Measurements from ENCODE around the gene GPS2.
"Not testable (repeated sequence)": the region's sequence is repeated elsewhere in the genome, so short reads cannot be mapped to it uniquely, and the experiment has no call there.

The GPS2 gene

DNA sequence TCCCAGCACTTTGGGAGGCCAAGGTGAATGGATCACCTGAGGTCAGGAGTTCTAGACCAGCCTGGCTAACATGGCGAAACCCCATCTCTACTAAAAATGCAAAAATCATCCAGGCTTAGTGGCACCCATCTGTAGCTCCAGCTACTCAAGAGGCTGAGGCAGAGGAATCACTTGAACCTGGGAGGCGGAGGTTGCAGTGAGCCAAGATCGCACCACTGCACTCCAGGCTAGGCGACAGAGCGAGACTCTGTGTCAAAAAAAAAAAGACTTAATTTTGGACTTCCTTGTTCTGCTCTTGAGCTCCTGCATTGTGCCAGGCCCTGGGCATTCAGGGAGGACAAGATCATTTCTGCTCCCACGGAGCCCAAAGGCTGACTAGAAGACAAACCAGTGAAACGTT, 22.4 kb upstream of the GPS2 start:
- DNase-seq (ENCODE audit: low read depth) = not testable (repeated sequence)

DNA sequence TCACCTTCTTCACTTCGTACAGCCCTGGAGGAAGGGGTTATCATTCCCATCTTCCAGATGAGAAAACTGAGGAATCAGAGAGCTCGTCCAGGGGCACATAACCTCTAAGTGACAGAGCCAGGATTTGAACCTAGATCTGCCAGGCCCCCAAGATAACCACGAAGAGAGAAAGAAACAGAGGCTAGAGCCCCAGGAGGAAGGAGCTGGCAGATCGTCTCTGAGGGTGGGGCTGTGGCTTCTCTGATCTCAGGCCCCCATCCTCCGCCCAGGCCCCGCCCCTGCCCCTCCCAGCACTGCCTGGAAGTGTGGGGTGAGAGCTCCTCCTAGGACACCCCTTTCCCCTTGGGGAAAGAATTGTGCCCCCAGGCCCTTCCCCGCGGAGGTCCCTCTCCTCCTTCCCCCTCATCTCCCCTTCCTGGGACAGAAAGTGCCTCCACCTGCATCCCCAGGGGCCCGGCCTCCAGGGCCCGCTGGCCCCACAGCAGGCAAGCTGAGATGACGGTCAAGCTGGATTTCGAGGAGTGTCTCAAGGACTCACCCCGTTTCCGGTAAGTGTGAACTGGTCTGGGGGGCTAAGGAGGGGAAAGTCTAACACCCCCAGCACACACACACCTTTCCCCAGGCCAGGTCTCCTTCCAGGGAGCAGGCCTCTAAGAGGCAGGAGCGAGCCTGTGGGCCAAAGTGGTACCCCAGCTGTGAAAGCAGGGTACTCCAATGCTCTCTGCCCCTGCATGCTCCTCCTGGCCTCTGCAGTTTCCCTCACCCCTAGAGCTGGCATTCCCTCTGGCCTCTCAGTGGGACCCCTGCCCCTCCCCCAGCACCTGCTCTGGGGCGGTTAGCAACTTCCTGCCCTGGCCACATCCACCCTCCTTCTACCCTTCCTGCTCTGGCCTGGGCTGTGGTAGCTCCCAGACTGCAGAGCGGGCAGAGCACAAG, 21.3 kb upstream of the GPS2 start, which contains the start of gene ACAP1:
Gene ACAP1 (plus strand): TSS at position 290 of the 936 bp plus-strand sequence. CDS start 206 bp downstream, at position 496.
- no peak for DNase-seq (ENCODE audit: low read depth)

- not testable (repeated sequence) for DNase-seq (ENCODE audit: low read depth)
These were observed 20.6 kb upstream of the GPS2 start for GRCh38 chr17:7335765-7336164.

- no peak for DNase-seq (ENCODE audit: low read depth)
These were observed 19.9 kb upstream of the GPS2 start for GRCh38 chr17:7334938-7335538.

DNA sequence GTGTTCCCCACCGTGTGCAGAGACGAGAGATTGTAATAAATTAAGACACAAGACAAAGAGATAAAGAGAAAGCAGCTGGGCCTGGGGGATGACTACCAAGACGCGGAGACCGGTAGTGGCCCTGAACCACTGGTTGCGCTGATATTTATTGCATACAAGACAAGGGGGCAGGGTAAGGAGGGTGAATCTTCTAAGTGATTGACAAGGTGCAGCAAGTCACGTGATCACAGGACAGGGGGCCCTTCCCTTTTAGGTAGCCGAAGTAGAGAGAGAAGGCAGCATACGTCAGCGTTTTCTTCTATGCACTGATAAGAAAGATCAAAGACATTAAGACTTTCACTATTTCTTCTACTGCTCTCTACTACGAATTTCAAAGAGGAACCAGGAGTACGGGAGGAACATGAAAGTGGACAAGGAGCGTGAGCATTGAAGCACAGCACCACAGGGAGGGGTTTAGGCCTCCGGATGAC, 17.5 kb upstream of the GPS2 start:
- not testable (repeated sequence) for DNase-seq (ENCODE audit: low read depth)

GRCh38 chr17:7332111-7332510, 17.0 kb upstream of the GPS2 start:
- no peak for DNase-seq (ENCODE audit: low read depth)

- DNase-seq (ENCODE audit: low read depth) = no peak
These were observed 15.5 kb upstream of the GPS2 start for GRCh38 chr17:7330638-7331015.

DNA sequence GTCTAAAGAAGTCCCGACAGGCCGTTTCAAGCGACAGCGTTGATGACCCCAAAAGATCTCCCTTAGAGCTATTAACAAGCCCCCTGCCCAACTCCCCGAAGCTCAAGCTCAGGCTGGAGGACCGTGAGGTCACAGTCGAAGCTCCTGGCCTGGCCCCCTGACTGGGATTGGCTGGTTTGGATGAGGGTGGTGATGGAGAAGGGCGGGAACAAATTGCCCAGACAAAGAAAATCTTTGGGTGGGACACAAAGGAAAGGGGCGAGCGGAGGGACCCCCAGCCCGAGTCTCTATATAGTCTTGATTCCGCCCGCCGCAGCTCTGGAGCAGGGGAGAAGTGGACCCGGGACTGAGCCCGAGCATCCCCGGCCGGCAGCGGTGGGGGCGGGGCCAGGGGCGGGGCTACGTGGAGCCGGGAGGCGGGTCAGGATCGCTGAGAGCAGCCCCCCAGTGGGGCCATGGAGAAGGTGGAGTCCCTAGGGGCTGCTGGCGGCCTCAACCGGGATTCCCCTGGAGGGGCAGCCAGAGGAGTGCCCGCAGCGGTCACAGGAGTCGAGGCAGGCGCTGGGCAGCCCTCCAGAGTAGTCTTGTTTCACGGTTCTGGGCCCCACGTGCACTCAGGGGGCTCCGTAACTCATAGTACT, 15.0 kb upstream of the GPS2 start:
- no peak for DNase-seq (ENCODE audit: low read depth)

DNA sequence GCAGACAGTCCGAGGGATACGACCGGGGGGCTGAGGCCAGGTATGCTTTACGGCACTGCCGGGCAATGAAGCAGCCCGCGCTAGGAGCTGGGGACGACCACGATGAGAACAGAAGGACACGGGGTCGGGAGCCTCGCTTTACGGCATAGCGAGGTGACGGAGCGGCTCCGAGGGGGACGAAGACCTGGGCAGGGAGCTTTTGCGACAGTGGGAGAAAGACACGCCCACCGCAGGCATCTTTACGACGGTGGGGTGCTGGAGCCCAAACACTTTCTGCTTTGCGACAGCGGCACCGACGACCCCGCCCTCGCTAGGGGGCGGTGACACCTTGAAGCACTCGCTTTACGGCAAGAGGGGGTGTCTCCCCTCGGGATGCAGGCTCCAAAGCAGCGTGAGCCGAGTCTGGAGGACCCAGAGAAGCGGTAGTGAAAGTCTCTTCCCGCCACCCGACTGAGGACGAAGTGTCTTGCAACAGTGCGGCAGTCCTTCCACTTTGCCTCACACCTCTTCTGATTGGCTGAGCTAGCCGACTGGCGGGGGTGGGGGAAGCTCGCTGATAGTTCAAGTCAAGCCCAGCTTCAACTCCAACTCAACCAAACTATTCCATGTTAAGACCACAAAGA, 14.3 kb upstream of the GPS2 start:
- peak; percentile 97 for DNase-seq (ENCODE audit: low read depth)

- no peak for DNase-seq (ENCODE audit: low read depth)
These were observed 13.7 kb upstream of the GPS2 start, which contains the start of gene NEURL4 for GRCh38 chr17:7328840-7329373. TSS of gene NEURL4 (minus strand) at chr17:7329335. CDS start at chr17:7329312, 23 bp downstream.

GRCh38 chr17:7328009-7328408, 12.8 kb upstream of the GPS2 start:
- DNase-seq (ENCODE audit: low read depth) = no peak

GRCh38 chr17:7327501-7327900, 12.3 kb upstream of the GPS2 start:
- DNase-seq (ENCODE audit: low read depth) = no peak

DNA sequence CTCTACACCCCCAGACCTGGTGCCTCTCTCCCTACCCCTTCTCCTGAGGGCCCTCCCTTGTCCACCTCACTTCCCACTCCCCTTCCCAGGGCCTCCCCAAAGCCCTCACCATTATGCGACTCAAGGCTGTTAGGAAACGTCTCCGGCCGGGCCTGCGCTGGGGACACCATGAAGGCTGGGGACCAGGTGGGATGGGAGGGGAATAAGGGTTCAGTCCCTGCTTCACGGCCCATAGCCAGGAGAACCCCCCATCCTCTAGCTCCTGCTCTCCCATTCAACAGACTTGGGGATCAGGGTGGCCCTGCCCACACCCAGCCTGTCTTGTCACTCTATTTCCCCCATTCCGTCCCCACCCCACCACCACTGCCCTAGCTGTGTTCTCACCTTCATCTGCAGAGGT, 11.9 kb upstream of the GPS2 start:
- DNase-seq (ENCODE audit: low read depth) = no peak

DNA sequence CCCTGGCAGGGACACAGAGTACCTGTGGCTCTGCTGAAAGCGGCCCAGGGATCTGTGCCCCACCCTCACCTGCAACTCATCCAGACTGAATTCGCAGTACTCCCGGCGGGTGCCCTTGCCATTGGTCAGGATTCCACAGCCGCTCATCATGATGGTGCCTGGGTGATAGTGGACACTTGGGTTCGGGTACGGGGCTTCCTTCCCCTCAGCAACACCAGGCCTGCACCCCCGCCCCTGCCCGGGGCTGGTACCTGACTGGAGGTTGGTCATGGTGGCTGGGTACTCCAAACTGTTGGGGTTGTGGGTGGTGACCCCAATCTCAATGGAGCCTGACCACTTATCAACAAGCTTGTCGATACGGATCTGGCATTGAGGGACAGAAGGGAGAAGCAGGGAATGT, 11.0 kb upstream of the GPS2 start:
- no peak for DNase-seq (ENCODE audit: low read depth)

- DNase-seq (ENCODE audit: low read depth) = no peak
These were observed 9.9 kb upstream of the GPS2 start for GRCh38 chr17:7325031-7325528.

DNA sequence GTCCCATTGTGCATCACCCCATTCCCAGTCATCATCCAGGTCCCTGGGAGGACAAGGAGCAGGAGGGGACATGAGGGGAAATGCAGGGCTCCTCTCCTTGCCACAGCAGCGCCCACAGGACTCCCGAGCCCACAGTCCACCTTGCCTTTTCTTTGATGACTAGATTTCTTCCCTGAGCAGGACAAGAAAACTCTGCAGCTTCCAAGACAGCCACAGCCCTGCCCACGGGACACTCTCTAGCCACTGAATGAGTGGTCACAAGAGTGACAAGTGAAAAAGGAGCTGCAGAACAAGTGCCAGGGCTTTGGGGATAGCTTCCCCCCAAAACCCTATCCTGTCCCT, 9.2 kb upstream of the GPS2 start:
- no peak for DNase-seq (ENCODE audit: low read depth)

GRCh38 chr17:7323731-7324437, 8.7 kb upstream of the GPS2 start:
- DNase-seq (ENCODE audit: low read depth) = no peak

DNA sequence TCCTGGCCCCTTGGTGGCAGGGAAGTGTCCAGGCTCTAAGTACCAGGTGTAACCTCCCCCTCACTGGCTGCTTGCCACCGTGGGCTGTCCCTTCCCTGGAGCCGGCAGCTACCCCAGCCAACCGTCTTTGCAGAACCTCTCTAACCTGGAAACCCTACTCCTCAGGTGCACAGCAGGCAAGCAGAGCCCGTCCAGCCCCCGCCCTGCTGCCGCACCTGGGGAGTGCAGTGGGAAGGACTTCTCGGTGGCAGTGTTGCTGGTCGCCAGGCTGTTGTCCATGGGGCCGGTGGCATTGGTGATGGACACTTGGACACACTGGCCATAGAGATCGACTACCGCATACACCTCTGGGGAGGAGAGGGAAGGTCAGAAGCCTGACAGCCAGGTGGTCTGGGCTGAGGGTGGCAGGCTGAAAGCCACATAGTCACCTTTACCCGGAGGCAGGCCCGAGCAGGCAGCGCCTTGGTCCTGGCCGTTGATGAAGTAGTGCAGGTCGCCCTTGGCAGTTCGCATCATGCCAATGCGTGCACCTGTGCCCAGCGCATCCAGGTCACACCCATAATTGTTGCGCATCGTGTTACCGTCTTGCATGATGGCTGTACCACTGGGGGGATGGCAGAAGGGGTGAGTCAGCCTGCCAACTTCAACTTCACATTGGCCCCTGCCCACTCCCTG, 7.5 kb upstream of the GPS2 start:
- no peak for DNase-seq (ENCODE audit: low read depth)

GRCh38 chr17:7321466-7321865, 6.3 kb upstream of the GPS2 start:
- DNase-seq (ENCODE audit: low read depth) = no peak

DNA sequence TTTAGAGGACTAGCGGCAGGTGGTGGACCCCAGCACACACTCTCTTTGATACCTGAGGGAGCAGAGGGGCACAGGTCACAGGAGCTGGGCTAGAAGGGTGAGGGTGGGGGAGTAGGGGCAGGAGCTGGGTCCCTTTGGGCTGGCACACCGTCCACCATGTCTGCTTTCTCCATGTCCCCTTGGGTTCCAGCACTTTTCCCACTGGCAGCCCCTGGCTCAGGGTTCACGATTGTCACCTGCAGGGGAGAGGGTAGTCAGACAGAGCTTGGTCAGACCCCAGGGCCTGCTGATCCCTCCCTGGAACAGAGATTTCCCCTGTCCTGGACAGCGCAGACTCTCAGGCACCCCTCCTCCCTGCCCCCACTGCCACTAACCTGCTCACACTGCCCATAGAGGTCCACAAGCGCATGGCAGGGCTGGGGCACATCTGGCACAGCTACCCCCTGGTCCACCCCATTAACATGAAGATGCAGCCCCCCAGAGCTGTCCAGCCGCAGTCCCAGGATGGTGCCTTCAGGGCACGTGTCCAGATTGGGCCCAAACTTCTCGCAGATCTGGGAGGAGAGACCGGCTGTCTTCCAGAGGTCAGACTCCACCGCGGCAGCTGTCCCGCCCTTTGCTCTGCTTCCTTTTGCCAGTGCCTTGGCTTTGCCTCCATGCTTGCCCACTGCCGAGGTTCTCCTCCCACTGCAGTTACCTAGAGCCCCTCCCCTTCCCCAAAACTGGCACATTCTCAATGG, 3.1 kb upstream of the GPS2 start:
- no peak for DNase-seq (ENCODE audit: low read depth)
